ENCODE measurements around the gene AIFM2. TPM values are rescaled to one million over a fixed set of nuclear protein-coding genes. Genes with fewer than 3 reads are reported as not detected.

Gene AIFM2
- total and polyA plus RNA-seq, 2 donors (not counting 3 experiments of a cell fraction or from before 2014, with no cell fraction given) = 6.9 to 8.7 TPM

GRCh38 chr10:70148516-70148915 lies 15.9 kb upstream of the AIFM2 start:
- Histone ChIP-seq H3K27me3 (ENCODE audit: control insufficient read depth in 2 of 2, insufficient read depth in 2 of 2, low read length in 2 of 2) (no peaks in the 10 kb centered on the region), H3K79me2 (ENCODE audit: control insufficient read depth, insufficient read depth, low read length) (peaks cover 7% of the 10 kb centered on the region), H3K36me3 (ENCODE audit: control insufficient read depth in 2 of 2, extremely low read depth in 1 of 2, insufficient read depth in 2 of 2, low read length in 2 of 2) (peaks cover 10 to 14% of the 10 kb centered on the region in 2 experiments), H3K9me1 (replicated peaks; ENCODE audit: control insufficient read depth, extremely low read depth, insufficient read depth, low read length) (no peaks in the 10 kb centered on the region), H4K20me1 (replicated peaks; ENCODE audit: control insufficient read depth, extremely low read depth, insufficient read depth, low read length) (no peaks in the 10 kb centered on the region), H2AFZ (ENCODE audit: low read depth, low read length) (no peak overlapping the region), H3K9ac (replicated peaks; ENCODE audit: extremely low read depth, insufficient read depth, low read length) (no peak overlapping the region), H3K4me3 (replicated peaks in 1 of 3; ENCODE audit: insufficient read depth in 1 of 3, low read depth in 1 of 3, low read length in 3 of 3) (no peak overlapping the region), H3K27ac (ENCODE audit: insufficient read depth, low read depth, low read length) (no peak overlapping the region), H3K4me1 (ENCODE audit: control insufficient read depth, extremely low read depth, insufficient read depth, low read length) (peaks cover 11% of the 10 kb centered on the region), H3K4me2 (ENCODE audit: insufficient read depth, low read length) (no peak overlapping the region), H3K9me3 (replicated peaks; ENCODE audit: control insufficient read depth, insufficient read depth, low read length) (no peaks in the 10 kb centered on the region)
- dilution Hi-C loops (cut with MboI; ENCODE audit: extremely low pct_ligation_motif_present, low sequenced_read_pairs) (no loop called here), intact Hi-C loops (cut with micrococcal nuclease) (loop anchor here (5.0 kb wide), 3 partner anchors 54 to 234 kb away; partner anchors contain the start of genes LRRC20 and PPA1)
- TF ChIP-seq POLR2A (IDR thresholded peaks at IDR 0.05; ENCODE audit: low read depth, low read length) = no peak
- no peak for TF ChIP-seq GATA2 (IDR thresholded peaks at IDR 0.05; ENCODE audit: insufficient read depth, insufficient read length, low read depth, low read length)
- no peak for TF ChIP-seq MAX (IDR thresholded peaks at IDR 0.05; ENCODE audit: insufficient read depth, insufficient read length)
- TF ChIP-seq MYC (IDR thresholded peaks at IDR 0.05; ENCODE audit: low read depth, low read length) = no peak
- no peak for TF ChIP-seq FOS (IDR thresholded peaks at IDR 0.05; ENCODE audit: borderline replicate concordance, insufficient read depth, low read length)
- no peak for TF ChIP-seq JUN (IDR thresholded peaks at IDR 0.05; ENCODE audit: borderline replicate concordance, insufficient read depth, insufficient read length, low read depth)
- no peak for TF ChIP-seq EZH2 (IDR thresholded peaks at IDR 0.05; ENCODE audit: borderline replicate concordance, low read depth, low read length, severe bottlenecking)
- TF ChIP-seq CTCF (IDR thresholded peaks at IDR 0.05; ENCODE audit: extremely low read depth in 1 of 2, insufficient read depth in 1 of 2, low read depth in 1 of 2, low read length in 2 of 2) = no peak
- TF ChIP-seq POLR2AphosphoS5 (IDR thresholded peaks at IDR 0.05; ENCODE audit: insufficient read depth, low read depth, low read length) = no peak
- ChIA-PET CTCF (no interaction called here), POLR2A (no interaction called here)
- peak; percentile 49 for FAIRE-seq
- DNase-seq (ENCODE audit: low read depth, low spot score) = no peak
- BruUV-seq (replicated peaks) = no TSS peak

All from endothelial cell of umbilical vein (primary cell).